IMR-90 (cell line): ENCODE data around the gene TSSK2. TPM values are rescaled to one million over a fixed set of nuclear protein-coding genes. Genes with fewer than 3 reads are reported as not detected.

Experiments
- ATAC-seq: fragments of 200-7000 bp; cut with Tn5 transposase; 2 replicates; pipeline ENCODE4 v1.9.1; 2020; ENCODE audit warnings: low read depth, mild to moderate bottlenecking, moderate library complexity
- BruUV-seq: library from RNA; stranded (reverse); fragments of 400-500 nt; replicated peaks from 2 replicates; lab custom pipeline; 2021; lab: Mats Ljungman, UMichigan
- CTCF ChIA-PET: fragments of 300-600 bp; formaldehyde crosslinking; extraction: SDS; loops from one replicate; lab custom pipeline; 2021; ENCODE audit warnings: antibody characterized with exemption; lab: Yijun Ruan, JAX
- POLR2A ChIA-PET: fragments of 300-600 bp; sonication (Branson Sonifier 250); formaldehyde crosslinking; loops from one replicate; lab custom pipeline; 2022; ENCODE audit warnings: antibody characterized with exemption; ENCODE audit not compliant: unreplicated experiment; lab: Charles Lee
- DNase-seq: peaks from one replicate; pipeline ENCODE4 v3.0.0; 2013
- H2AFZ ChIP-seq: replicated peaks from 2 replicates; pipeline ENCODE3; 2013; ENCODE audit warnings: low read length, mild to moderate bottlenecking; ENCODE audit not compliant: poor library complexity
- H2AK5ac ChIP-seq: 2 replicates; pipeline ENCODE4 v1.6.1; 2013; ENCODE audit warnings: low read depth, low read length, inconsistent platforms
- H2AK9ac ChIP-seq: replicated peaks from 2 replicates; pipeline ENCODE3; 2013; ENCODE audit warnings: mild to moderate bottlenecking, low read depth, low read length, moderate library complexity; ENCODE audit not compliant: poor library complexity
- H2BK120ac ChIP-seq: 2 replicates; pipeline ENCODE4 v1.6.1; 2013; ENCODE audit warnings: low read depth, low read length, inconsistent platforms
- H2BK15ac ChIP-seq: 3 replicates; pipeline ENCODE4 v1.6.1; 2013; ENCODE audit warnings: low read depth, low read length, inconsistent platforms
- H2BK20ac ChIP-seq: 2 replicates; pipeline ENCODE4 v1.6.1; 2013; ENCODE audit warnings: low read depth, mild to moderate bottlenecking, inconsistent platforms, low read length, moderate library complexity
- H2BK5ac ChIP-seq: 2 replicates; pipeline ENCODE4 v1.6.1; 2013; ENCODE audit warnings: mild to moderate bottlenecking, low read depth, low read length, inconsistent platforms; ENCODE audit not compliant: poor library complexity, severe bottlenecking
- H3K14ac ChIP-seq: replicated peaks from 2 replicates; pipeline ENCODE4 v1.6.1; 2013; ENCODE audit warnings: low read depth, low read length, inconsistent platforms
- H3K18ac ChIP-seq: 2 replicates; pipeline ENCODE4 v1.6.1; 2013; ENCODE audit warnings: low read depth, low read length, control low read depth
- H3K23ac ChIP-seq: 2 replicates; pipeline ENCODE4 v1.6.1; 2013; ENCODE audit warnings: low read depth, low read length, inconsistent platforms
- H3K27ac ChIP-seq: 2 replicates; pipeline ENCODE4 v1.5.1; 2013; ENCODE audit warnings: mild to moderate bottlenecking, control low read depth, low read length; ENCODE audit not compliant: insufficient read depth
- H3K27me3 ChIP-seq: 2 replicates; pipeline ENCODE4 v1.6.1; 2013; ENCODE audit warnings: low read length; ENCODE audit not compliant: control insufficient read depth, insufficient read depth
- H3K36me3 ChIP-seq: 2 replicates; pipeline ENCODE4 v1.6.1; 2013; ENCODE audit warnings: low read length, mixed read lengths; ENCODE audit not compliant: control insufficient read depth, insufficient read depth
- H3K4ac ChIP-seq: 2 replicates; pipeline ENCODE4 v1.6.1; 2013; ENCODE audit warnings: low read depth, low read length, inconsistent platforms
- H3K4me1 ChIP-seq: 2 replicates; pipeline ENCODE4 v1.6.1; 2013; ENCODE audit warnings: low read length, mixed read lengths; ENCODE audit not compliant: control insufficient read depth, insufficient read depth
- H3K4me2 ChIP-seq: 2 replicates; pipeline ENCODE4 v1.6.1; 2013; ENCODE audit warnings: low read depth, mild to moderate bottlenecking, control low read depth, low read length, moderate library complexity
- H3K4me3 ChIP-seq: 2 replicates; pipeline ENCODE4 v1.5.1; 2013; ENCODE audit warnings: low read depth, mild to moderate bottlenecking, control low read depth, low read length, moderate library complexity; ENCODE audit not compliant: insufficient read depth
- H3K56ac ChIP-seq: 2 replicates; pipeline ENCODE4 v1.6.1; 2013; ENCODE audit warnings: low read length, inconsistent platforms; ENCODE audit not compliant: insufficient read depth; ENCODE audit errors: extremely low read depth
- H3K79me1 ChIP-seq, 2 experiments: 2 replicates each; pipeline ENCODE4 v1.6.1; 2013; ENCODE audit warnings: low read length in 2 of 2, inconsistent platforms in 1 of 2, low read depth in 1 of 2
- H3K9ac ChIP-seq: 2 replicates; pipeline ENCODE4 v1.6.1; 2013; ENCODE audit warnings: low read depth, low read length, control low read depth
- H3K9me1 ChIP-seq: 2 replicates; pipeline ENCODE4 v1.6.1; 2013; ENCODE audit warnings: low read length, inconsistent platforms; ENCODE audit not compliant: insufficient read depth
- H3K9me3 ChIP-seq: 2 replicates; pipeline ENCODE4 v1.6.1; 2013; ENCODE audit warnings: low read length; ENCODE audit not compliant: control insufficient read depth, insufficient read depth
- H4K20me1 ChIP-seq: 2 replicates; pipeline ENCODE4 v1.6.1; 2013; ENCODE audit warnings: low read length, inconsistent platforms; ENCODE audit not compliant: insufficient read depth
- H4K5ac ChIP-seq: 2 replicates; pipeline ENCODE4 v1.6.1; 2013; ENCODE audit warnings: mild to moderate bottlenecking, low read depth, low read length, control low read depth
- H4K8ac ChIP-seq, 2 experiments: 2 replicates each; pipeline ENCODE4 v1.6.1; 2013; ENCODE audit warnings: low read depth in 2 of 2, low read length in 2 of 2, control low read depth in 1 of 2, inconsistent platforms in 1 of 2
- H4K91ac ChIP-seq: 2 replicates; pipeline ENCODE4 v1.6.1; 2013; ENCODE audit warnings: low read depth, low read length, inconsistent platforms; ENCODE audit not compliant: insufficient read depth
- CHD1 ChIP-seq: IDR thresholded peaks from 2 replicates; pipeline ENCODE4 v1.6.1; 2012; ENCODE audit warnings: low read depth, low read length, improper control_type of control experiment
- FOS ChIP-seq: fragments of 150-350 bp; IDR thresholded peaks from 2 replicates; pipeline ENCODE4 v1.6.1; 2016; ENCODE audit warnings: low read depth, low read length
- MAFK ChIP-seq: IDR thresholded peaks from 2 replicates; pipeline ENCODE4 v1.6.1; 2012; ENCODE audit warnings: low read depth, low read length, improper control_type of control experiment
- MXI1 ChIP-seq: IDR thresholded peaks from 2 replicates; pipeline ENCODE4 v1.6.1; 2012; ENCODE audit warnings: low read depth, mild to moderate bottlenecking, low read length, moderate library complexity, borderline replicate concordance
- NFE2L2 ChIP-seq: fragments of 150-350 bp; IDR thresholded peaks from 2 replicates; pipeline ENCODE4 v1.6.1; 2016; ENCODE audit warnings: low read depth, mild to moderate bottlenecking, low read length
- POLR2A ChIP-seq: IDR thresholded peaks from 2 replicates; pipeline ENCODE4 v1.6.1; 2012; ENCODE audit warnings: mild to moderate bottlenecking, low read depth, low read length
- RAD21 ChIP-seq: IDR thresholded peaks from 2 replicates; pipeline ENCODE4 v1.6.1; 2012; ENCODE audit warnings: low read length, improper control_type of control experiment
- SMC3 ChIP-seq: fragments of 150-350 bp; IDR thresholded peaks from 2 replicates; pipeline ENCODE4 v1.6.1; 2016; ENCODE audit warnings: low read depth, mild to moderate bottlenecking, antibody characterized with exemption, low read length, moderate library complexity
- USF2 ChIP-seq: fragments of 150-350 bp; IDR thresholded peaks from 2 replicates; pipeline ENCODE4 v1.6.1; 2017; ENCODE audit warnings: mild to moderate bottlenecking, antibody characterized with exemption, low read length, low read depth
- WGBS, 2 experiments: methylation state at CpG; one replicate each; pipeline versions ENCODE4 v1.1.5 to v1.1.7; 2013; ENCODE audit warnings: missing lambda C conversion rate in 2 of 2; ENCODE audit not compliant: insufficient read length in 1 of 2; ENCODE audit errors: extremely low coverage in 2 of 2; 5-methylcytosine and 5-hydroxymethylcytosine counted together
- dilution Hi-C: fragments of 300-500 bp; cut with HindIII; formaldehyde crosslinking; loops from one replicate; pipeline ENCODE4 v1.14.3; 2018; ENCODE audit warnings: low sequenced_read_pairs; ENCODE audit not compliant: unreplicated experiment
- in situ Hi-C: fragments of 300-500 bp; cut with MboI; formaldehyde crosslinking; loops from 3 replicates; pipeline ENCODE4 v1.14.3; 2019; ENCODE audit warnings: low sequenced_read_pairs, inconsistent platforms, mixed read lengths
- intact Hi-C: fragments of 100-400 bp; cut with micrococcal nuclease; formaldehyde crosslinking; loops from 2 replicates; pipeline ENCODE4 v1.10.0; 2022
- polyA plus RNA-seq, 3 experiments: library from polyadenylated mRNA; depleted of rRNA; stranded (reverse); fragments of >200 nt; gene quantifications; 2 replicates each; pipeline ENCODE4 v1.2.3, GENCODE V29; 2012; ENCODE audit warnings: low replicate concordance in 1 of 3
- total RNA-seq: library from RNA; depleted of rRNA; stranded (reverse); fragments of >200 nt; gene quantifications from 2 replicates; pipeline ENCODE4 v1.2.3, GENCODE V29; 2012

The TSSK2 gene
- total and polyA plus RNA-seq, 2 of the 4 experiments (the other 2 are of a cell fraction), result not detected

- peak overlapping the region; percentile 87; the same call in 1 of the 2 replicates for H3K9ac ChIP-seq
- no peak overlapping the region for H2BK15ac ChIP-seq
- no peak overlapping the region for H3K14ac ChIP-seq
- H4K91ac ChIP-seq, result no peak overlapping the region
- H3K36me3 ChIP-seq, result peaks cover 8% of the 10 kb centered on the region
- H2BK20ac ChIP-seq, result no peak overlapping the region
- H3K4me1 ChIP-seq, result peaks cover 30% of the 10 kb centered on the region
- ATAC-seq (no peak), DNase-seq (no peak)
- H2AK5ac ChIP-seq, result 0 out of 2 replicates have a peak overlapping the region, but pooled peaks have one; percentile 46
- WGBS, 2 experiments, result 100% methylated on average over 2 of the region's 12 CpGs; no CpG with 5 or more reads in 1 of the 2 experiments
- peaks cover 11 to 62% of the 10 kb centered on the region in 2 experiments for H3K79me1 ChIP-seq
- no peak overlapping the region for H4K5ac ChIP-seq
- POLR2A ChIA-PET, result no interaction called here
- no peak overlapping the region for H3K18ac ChIP-seq
- H3K4ac ChIP-seq, result 0 out of 2 replicates have a peak overlapping the region, but pooled peaks have one; percentile 5
- peak overlapping the region; percentile 56 for H2AFZ ChIP-seq
- peak overlapping the region in 1 of 2 experiments; percentile 43; a peak in 1 of 4 replicates for H4K8ac ChIP-seq
- no peak for TF ChIP-seq MAFK
- no peak for TF ChIP-seq SMC3
- no peak for TF ChIP-seq POLR2A
- TF ChIP-seq MXI1, result no peak
- no peak for TF ChIP-seq RAD21
- TF ChIP-seq NFE2L2, result no peak
- no peak for TF ChIP-seq CHD1
- no peak for TF ChIP-seq FOS
- TF ChIP-seq USF2, result no peak
- no peak overlapping the region for H2BK5ac ChIP-seq
- no peak overlapping the region for H3K4me3 ChIP-seq
- intact Hi-C loops (no loop called here), dilution Hi-C loops (no loop called here), in situ Hi-C loops (no loop called here)
- H3K56ac ChIP-seq, result no peak overlapping the region
- peak overlapping the region; percentile 65; the same call in 1 of the 2 replicates for H3K23ac ChIP-seq
- no peak overlapping the region for H3K27ac ChIP-seq
- peaks cover 20% of the 10 kb centered on the region for H4K20me1 ChIP-seq
- H3K4me2 ChIP-seq, result peak overlapping the region; percentile 17; the same call in 1 of the 2 replicates
- H3K27me3 ChIP-seq, result no peaks in the 10 kb centered on the region
- H2BK120ac ChIP-seq, result no peak overlapping the region
- H3K9me1 ChIP-seq, result peaks cover 13% of the 10 kb centered on the region
- peak overlapping the region; percentile 86 for H2AK9ac ChIP-seq
- CTCF ChIA-PET, result no interaction called here
- no peaks in the 10 kb centered on the region for H3K9me3 ChIP-seq
- no TSS peak for BruUV-seq
Observed at GRCh38 chr22:19176732-19177131, 45.6 kb downstream of the TSSK2 start.
